Measurements from ENCODE around the gene CBLN1. TPM values are rescaled to one million over a fixed set of nuclear protein-coding genes. Genes with fewer than 3 reads are reported as not detected.

Gene CBLN1
- total and polyA plus RNA-seq, 2 of the 4 experiments (the other 2 are of a cell fraction) = not detected

- no peak overlapping the region for H3K9ac ChIP-seq (ENCODE audit: low read depth, low read length)
- no peak overlapping the region for H3K56ac ChIP-seq (ENCODE audit: extremely low read depth, insufficient read depth, low read length)
- no peaks in the 10 kb centered on the region for H3K9me1 ChIP-seq (ENCODE audit: insufficient read depth, low read length)
- TF ChIP-seq NFE2L2 (IDR thresholded peaks at IDR 0.05; ENCODE audit: low read depth, low read length) (no peak), SMC3 (IDR thresholded peaks at IDR 0.05; ENCODE audit: low read depth, low read length) (no peak), MXI1 (IDR thresholded peaks at IDR 0.05; ENCODE audit: borderline replicate concordance, low read depth, low read length) (no peak), BHLHE40 (IDR thresholded peaks at IDR 0.05; ENCODE audit: low read depth, low read length) (no peak), CEBPB (IDR thresholded peaks at IDR 0.05; ENCODE audit: low read depth, low read length) (no peak)
- TF ChIP-seq, protein P1, sequence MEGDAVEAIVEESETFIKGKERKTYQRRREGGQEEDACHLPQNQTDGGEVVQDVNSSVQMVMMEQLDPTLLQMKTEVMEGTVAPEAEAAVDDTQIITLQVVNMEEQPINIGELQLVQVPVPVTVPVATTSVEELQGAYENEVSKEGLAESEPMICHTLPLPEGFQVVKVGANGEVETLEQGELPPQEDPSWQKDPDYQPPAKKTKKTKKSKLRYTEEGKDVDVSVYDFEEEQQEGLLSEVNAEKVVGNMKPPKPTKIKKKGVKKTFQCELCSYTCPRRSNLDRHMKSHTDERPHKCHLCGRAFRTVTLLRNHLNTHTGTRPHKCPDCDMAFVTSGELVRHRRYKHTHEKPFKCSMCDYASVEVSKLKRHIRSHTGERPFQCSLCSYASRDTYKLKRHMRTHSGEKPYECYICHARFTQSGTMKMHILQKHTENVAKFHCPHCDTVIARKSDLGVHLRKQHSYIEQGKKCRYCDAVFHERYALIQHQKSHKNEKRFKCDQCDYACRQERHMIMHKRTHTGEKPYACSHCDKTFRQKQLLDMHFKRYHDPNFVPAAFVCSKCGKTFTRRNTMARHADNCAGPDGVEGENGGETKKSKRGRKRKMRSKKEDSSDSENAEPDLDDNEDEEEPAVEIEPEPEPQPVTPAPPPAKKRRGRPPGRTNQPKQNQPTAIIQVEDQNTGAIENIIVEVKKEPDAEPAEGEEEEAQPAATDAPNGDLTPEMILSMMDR (conservative IDR thresholded peaks at IDR 0.05; ENCODE audit: low read depth, low read length) = no peak
- H3K4me3 ChIP-seq (ENCODE audit: insufficient read depth, low read depth, low read length) = no peak overlapping the region
- intact Hi-C loops (cut with micrococcal nuclease) (no loop called here), in situ Hi-C loops (cut with MboI; ENCODE audit: low sequenced_read_pairs) (no loop called here), dilution Hi-C loops (cut with HindIII; ENCODE audit: low sequenced_read_pairs, unreplicated experiment) (no loop called here)
- H3K14ac ChIP-seq (replicated peaks; ENCODE audit: low read depth, low read length) = no peak overlapping the region
- no peak overlapping the region for H2BK5ac ChIP-seq (ENCODE audit: low read depth, low read length, poor library complexity, severe bottlenecking)
- no peak overlapping the region for H2AK5ac ChIP-seq (ENCODE audit: low read depth, low read length)
- ATAC-seq (ENCODE audit: low read depth) (no peak), DNase-seq (no peak)
- H3K79me1 ChIP-seq (ENCODE audit: low read depth in 1 of 2, low read length in 2 of 2) = no peaks in the 10 kb centered on the region
- no peak overlapping the region for H3K18ac ChIP-seq (ENCODE audit: low read depth, low read length)
- H4K5ac ChIP-seq (ENCODE audit: low read depth, low read length) = no peak overlapping the region
- H4K8ac ChIP-seq (ENCODE audit: low read depth in 2 of 2, low read length in 2 of 2) = no peak overlapping the region
- no peak overlapping the region for H2BK120ac ChIP-seq (ENCODE audit: low read depth, low read length)
- H3K27me3 ChIP-seq (ENCODE audit: control insufficient read depth, insufficient read depth, low read length) = no peaks in the 10 kb centered on the region
- no peak overlapping the region for H3K4me2 ChIP-seq (ENCODE audit: low read depth, low read length)
- H4K91ac ChIP-seq (ENCODE audit: insufficient read depth, low read depth, low read length) = no peak overlapping the region
- ChIA-PET CTCF (no interaction called here), POLR2A (ENCODE audit: unreplicated experiment) (no interaction called here)
- H2BK20ac ChIP-seq (ENCODE audit: low read depth, low read length) = no peak overlapping the region
- no peak overlapping the region for H3K4ac ChIP-seq (ENCODE audit: low read depth, low read length)
- H4K20me1 ChIP-seq (ENCODE audit: insufficient read depth, low read length) = no peaks in the 10 kb centered on the region
- H2AK9ac ChIP-seq (replicated peaks; ENCODE audit: low read depth, low read length, poor library complexity) = no peak overlapping the region
- no peaks in the 10 kb centered on the region for H3K36me3 ChIP-seq (ENCODE audit: control insufficient read depth, insufficient read depth, low read length)
- H2BK15ac ChIP-seq (ENCODE audit: low read depth, low read length) = no peak overlapping the region
- BruUV-seq (replicated peaks) = no TSS peak
- H3K9me3 ChIP-seq (ENCODE audit: control insufficient read depth, insufficient read depth, low read length) = no peaks in the 10 kb centered on the region
- H3K4me1 ChIP-seq (ENCODE audit: control insufficient read depth, insufficient read depth, low read length) = no peaks in the 10 kb centered on the region
- H2AFZ ChIP-seq (replicated peaks; ENCODE audit: low read length, poor library complexity) = no peak overlapping the region
- no peak overlapping the region for H3K27ac ChIP-seq (ENCODE audit: insufficient read depth, low read length)
- H3K23ac ChIP-seq (ENCODE audit: low read depth, low read length) = no peak overlapping the region
These were observed 19.7 kb downstream of the CBLN1 start for GRCh38 chr16:49261930-49262329.
